GM21526 (cell line): ENCODE measurements around the gene NFATC1.

Experiments used
- ATAC-seq: cut with Tn5 transposase; IDR thresholded peaks from one replicate; pipeline ENCODE4 v1.9.1; 2021; ENCODE audit warnings: moderate library complexity; ENCODE audit not compliant: unreplicated experiment, low FRiP score

Gene NFATC1

GRCh38 chr18:79452190-79452990, 56.7 kb downstream of the NFATC1 start:
- no peak for ATAC-seq

GRCh38 chr18:79452991-79453645, 57.4 kb downstream of the NFATC1 start:
- no peak for ATAC-seq

DNA sequence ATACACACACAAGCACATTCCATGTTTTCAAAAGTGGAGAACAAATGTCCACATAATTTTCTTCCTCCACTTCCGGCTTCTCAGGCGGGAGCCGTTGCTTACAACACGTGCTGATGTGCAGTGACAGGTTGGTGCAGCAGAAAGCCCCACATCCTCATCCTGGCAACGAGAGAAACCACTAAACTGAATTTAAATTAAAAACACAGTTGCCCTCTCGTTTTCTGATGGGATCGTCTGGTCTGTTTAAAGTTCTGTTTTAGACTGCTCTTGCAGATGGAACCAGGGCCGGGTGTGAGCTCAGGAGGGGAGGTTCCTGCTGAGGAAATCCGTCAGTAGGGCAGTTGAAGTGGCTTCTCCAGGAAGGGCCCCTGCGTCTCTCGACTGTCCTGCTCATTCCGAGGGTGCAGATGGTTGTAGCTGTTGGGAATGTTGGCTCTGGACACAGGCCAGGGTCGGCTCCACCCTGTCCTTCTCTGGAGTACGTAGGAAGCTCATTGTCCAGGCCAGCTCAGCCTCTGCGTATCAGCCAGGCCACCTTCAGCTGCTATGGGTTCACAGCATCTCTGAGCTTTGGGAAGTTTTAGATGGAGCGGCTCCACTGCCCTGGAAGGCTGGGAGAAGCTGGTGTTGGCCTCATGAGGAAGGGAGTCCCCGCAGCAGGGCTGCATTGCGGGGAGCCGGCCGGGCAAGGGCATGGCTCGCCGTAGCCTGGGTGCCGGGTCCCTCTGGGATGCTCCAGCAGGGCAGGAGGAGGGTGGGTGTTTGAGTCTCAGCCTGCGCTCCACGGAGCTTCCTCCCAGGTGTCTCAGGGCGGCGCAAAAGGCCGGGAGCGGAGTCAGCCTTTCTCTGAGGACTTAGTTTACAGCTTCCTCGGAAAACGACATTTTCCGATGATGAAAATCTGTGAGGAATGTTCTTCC, 58.3 kb downstream of the NFATC1 start:
- ATAC-seq = no peak

DNA sequence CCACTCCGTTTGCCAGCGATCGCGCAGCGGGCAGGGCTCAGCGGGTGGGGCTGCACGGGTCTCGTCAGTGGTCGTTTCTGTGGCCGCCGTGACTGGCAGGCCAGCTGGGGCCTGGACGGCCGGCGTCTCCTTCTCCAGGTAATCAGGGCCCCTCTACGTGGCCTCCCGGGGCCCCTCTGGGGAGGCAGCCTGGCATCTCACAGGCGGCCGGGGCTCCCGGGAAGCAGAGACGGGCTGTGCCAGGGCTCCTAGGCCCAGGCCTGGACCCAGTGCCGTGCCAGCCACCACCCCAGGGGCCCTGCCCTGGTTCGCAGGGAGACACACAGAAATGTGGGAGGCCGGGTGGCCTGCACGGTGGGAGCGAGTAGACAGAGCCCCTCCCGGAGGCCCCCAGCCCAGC, 59.5 kb downstream of the NFATC1 start:
- no peak for ATAC-seq

GRCh38 chr18:79456105-79456980, 60.6 kb downstream of the NFATC1 start:
- ATAC-seq = no peak

DNA sequence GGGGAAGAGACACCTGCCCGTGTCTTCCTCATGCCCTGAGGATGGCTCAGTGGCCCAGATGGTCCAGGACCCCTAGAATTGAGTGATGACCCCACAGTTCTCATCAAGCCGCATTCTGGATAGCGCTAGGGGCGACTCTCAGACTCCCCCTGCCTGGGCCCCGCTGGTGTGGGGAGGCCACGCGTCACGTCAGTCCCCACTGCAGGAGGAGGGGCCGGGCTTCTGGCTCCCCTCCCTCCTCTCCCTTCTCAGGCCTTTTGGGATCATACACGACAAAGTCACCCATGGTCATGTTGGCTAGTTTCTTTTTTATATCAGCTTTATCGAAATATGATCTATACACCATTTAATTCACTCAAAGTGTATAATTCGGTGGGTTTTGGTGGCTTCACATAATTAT, 61.5 kb downstream of the NFATC1 start:
- no peak for ATAC-seq

DNA sequence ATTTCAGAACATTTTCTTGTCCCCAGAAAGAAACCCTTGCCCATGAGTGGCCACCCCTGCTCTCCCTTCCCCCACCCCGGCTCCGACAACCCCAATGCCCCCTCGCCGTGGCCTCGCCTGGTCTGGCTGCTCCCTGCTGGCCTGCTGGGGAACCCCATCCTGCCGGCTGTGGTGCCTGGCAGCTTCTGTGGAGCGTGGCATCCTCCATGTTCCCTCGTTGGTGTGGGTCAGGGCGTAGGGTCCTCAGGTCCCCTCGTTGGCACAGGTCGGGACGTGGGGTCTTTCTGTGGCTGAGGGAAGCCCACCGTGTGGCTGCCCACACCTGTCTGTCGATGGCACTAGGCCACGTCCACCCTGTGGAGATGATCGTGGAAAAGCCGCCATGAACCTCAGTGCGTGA, 61.9 kb downstream of the NFATC1 start:
- no peak for ATAC-seq

DNA sequence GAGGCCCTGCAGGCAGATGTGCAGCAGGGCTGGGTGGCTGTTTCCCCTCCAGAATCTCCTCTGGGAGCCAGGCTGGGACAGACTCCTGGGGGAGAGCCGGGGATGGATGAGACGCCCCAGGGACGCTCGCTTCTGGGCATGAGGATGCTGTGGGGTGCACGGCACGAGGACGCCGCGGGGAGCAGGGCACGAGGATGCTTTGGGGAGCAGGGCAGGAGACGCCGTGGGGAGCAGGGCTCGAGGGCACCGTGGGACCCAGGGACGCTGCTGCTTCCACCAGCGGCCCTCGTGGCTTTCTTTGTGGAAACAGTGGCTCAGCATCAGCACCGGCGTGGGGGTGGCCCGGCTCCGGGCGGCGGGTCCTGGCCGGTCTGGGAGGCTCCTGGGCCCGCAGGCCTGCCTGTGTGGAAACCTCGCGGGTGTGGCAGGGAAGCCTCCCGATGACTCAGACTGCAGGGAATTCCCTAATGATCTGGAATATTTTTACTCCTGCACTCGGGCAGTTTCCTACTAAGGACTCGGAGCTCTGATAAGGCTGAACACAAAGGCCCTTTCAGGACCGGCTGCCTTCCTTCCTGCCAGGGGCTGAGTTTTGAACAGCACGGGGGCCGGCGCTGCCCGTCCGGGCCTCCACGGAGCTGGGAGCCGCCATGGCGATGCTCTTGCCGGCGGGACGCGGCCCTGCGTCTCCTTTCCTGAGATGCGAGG, 62.6 kb downstream of the NFATC1 start:
- no peak for ATAC-seq

DNA sequence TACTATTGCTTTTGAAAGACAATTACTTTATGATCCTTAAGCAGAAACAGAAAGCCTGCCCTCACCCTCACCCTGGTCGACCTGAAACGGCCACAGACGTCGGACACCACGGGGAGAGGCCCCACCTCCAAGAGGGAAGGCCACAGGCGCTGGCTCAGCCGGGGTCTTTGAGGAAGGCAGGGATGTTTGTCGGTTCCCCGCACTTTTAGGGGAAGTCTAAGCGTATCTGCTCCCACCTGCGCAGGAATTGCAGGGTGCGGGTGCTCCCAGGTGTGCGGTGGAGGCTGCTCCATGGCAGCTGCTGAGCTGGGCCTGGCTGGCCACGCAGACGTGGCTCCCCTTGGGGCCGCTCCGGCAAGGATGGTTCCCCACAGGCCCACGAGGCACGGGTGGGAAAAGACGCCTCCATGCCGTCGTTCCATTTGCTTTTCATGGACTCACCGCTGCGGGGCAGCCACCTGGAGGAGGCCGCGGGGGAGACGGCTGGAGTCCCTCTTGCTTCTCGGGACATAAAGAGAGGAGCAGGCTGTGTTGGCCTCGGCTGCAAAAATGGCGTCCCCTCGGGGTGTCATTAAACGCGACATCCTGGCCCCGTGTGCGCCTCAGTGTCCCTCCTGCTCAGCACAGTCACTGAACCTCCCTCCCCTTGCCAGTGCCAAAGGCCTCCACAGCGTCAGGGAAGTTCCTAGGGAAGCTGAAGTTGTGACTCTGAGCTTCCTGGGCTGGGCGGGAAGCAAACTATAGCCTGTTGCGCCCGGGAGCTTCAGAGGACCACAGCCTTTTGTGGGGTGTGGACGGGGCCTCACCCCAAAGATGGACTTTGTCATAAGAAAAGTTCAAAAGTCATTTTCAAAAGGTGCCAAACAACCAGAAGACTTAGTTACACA, 63.4 kb downstream of the NFATC1 start:
- no peak for ATAC-seq

DNA sequence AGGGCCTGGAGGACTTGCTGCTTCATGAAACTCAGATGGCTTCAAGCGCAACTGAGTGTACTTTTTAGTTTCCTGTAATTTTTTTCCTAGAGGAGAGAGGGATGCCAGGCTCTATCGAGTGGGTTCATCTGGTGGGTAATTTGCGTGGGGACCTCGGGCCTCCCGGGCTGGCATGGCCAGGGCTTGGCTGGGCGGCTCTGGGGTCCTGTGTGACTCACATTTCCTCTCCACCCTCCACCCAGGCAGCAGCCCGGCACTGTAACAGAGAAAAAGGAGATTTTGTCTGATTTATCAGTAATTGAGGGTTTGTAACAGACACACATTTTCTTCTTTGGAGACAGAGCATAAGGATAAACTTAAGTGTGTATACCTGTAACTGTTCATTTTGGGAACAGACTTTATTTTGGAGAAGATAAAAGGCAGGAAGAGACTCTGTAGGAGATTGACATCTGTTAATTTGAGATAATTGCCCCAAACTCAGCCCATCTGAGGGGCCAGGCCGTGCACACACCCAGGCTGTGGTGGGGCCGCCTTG, 64.3 kb downstream of the NFATC1 start:
- peak; percentile 25 for ATAC-seq

- peak; percentile 78 for ATAC-seq
Measured at GRCh38 chr18:79460481-79461300, 65.0 kb downstream of the NFATC1 start.

- ATAC-seq = no peak
Measured at GRCh38 chr18:79461627-79462026, 65.9 kb downstream of the NFATC1 start.

DNA sequence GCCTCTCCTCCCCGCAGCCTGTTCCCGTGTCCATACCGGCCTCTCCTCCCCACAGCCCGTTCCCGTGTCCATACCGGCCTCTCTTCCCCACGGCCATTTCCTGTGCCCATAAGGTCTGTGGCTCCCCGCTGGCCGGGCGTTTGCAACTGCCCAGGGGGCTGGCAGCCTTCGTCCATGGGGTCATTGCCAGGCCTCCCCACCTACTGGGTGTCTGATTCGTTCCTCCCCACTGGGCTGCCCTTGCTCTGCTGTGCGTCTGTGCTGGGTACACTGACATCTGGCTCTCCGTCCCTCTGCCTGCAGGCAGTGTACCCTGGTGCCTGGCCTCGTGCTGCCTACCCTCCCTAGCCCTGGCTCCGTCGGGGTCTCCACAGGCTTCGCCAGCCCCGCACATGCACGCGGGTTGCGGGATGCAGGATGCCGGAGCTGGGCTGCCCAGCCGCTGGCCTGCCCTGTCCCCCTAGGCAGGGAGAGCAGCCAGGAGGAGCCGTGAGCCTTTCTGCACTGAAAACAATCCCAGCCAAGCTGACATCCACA, 67.8 kb downstream of the NFATC1 start:
- ATAC-seq = no peak

DNA sequence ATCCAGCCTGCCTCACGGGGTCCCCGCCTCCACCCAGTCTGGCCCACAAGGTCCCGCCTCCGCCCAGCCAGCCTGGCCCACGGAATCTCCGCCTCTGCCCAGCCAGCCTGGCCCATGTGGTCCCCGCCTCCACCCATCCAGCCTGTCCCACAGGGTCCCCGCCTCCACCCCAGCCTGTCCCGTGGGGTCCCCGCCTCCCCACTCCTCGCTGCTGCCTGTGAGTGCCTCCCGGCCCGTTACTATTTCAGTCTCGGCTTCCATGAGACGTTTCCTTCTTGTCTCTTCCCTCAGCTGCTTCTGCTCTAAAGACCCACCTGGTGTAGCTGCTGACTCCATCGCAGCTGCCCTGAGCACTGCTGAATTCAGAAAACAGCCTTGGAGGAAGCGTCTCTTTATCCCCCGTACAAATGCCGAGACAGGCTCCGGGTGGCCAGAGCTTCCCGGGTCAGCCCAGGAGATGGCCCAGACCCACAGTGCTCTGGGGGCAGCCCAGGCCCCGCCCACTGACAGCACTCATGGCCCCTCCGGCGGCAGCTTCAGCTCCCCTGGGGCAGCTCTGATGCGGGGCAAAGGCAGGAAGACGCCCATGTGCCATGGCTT, 69.8 kb downstream of the NFATC1 start:
- no peak for ATAC-seq

DNA sequence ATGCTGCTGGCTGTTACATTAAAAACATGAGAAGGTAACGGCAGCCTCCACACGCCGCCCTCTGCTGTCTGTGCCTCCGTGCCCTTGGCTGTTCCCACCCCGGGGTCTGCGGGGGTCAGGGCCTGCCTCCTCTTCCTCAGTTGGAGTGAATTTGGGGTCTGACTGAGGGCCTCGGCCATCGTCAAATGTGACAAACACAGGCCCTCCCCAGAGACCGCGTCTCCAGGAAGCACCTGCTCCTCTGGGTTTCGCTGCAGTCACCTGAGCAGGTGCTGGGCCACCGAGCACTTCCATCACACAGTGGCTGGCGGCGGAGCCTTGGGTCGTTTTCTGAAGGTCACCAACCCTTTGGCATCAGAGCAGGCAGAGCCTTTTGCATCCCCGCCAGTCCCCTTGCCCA, 70.9 kb downstream of the NFATC1 start:
- ATAC-seq = peak; percentile 63

DNA sequence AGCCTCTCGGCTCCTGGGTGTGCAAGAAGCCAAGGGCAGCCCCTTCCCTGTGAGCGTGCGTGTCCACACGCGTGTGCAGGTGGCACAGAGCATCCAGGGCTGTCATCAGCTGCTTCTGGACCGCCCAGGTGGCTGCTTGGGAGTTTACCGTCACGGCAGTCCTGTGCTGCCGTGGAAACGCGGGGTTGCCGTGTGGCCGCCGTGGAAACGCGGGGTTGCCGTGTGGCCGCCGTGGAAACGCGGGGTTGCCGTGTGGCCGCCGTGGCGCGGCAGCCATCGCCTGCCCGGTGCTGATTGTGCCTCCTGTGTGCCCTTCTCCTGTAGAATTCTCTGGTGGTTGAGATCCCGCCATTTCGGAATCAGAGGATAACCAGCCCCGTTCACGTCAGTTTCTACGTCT, 71.4 kb downstream of the NFATC1 start:
- no peak for ATAC-seq
